GM12878 (cell line): ENCODE measurements around the gene RPRD1A. TPM values are rescaled to one million over a fixed set of nuclear protein-coding genes. Genes with fewer than 3 reads are reported as not detected.

Source experiments
- ATAC-seq: fragments of 200-7000 bp; cut with Tn5 transposase; 3 replicates; pipeline ENCODE4 v1.9.1; 2020; ENCODE audit warnings: mild to moderate bottlenecking, moderate library complexity
- BruUV-seq: library from RNA; stranded (reverse); fragments of 400-500 nt; replicated peaks from 2 replicates; lab custom pipeline; 2021; lab: Mats Ljungman, UMichigan
- CTCF ChIA-PET: fragments of 300-600 bp; sonication (Branson Sonifier 250); formaldehyde crosslinking; extraction: SDS; loops from one replicate; lab custom pipeline; 2021; ENCODE audit warnings: inconsistent platforms; lab: Yijun Ruan, JAX
- POLR2A ChIA-PET: fragments of 350-600 bp; formaldehyde crosslinking; extraction: SDS; loops from one replicate; lab custom pipeline; 2021; ENCODE audit warnings: inconsistent platforms; lab: Charles Lee
- RAD21 ChIA-PET: fragments of 300-600 bp; sonication (Branson Sonifier 250); formaldehyde crosslinking; loops from one replicate; lab custom pipeline; 2023; ENCODE audit warnings: antibody characterized with exemption; ENCODE audit not compliant: unreplicated experiment; lab: Charles Lee
- SMC1A ChIA-PET: fragments of 300-600 bp; sonication (Branson Sonifier 250); formaldehyde crosslinking; loops from one replicate; lab custom pipeline; 2023; ENCODE audit not compliant: unreplicated experiment, uncharacterized antibody; lab: Charles Lee
- DNase-seq: peaks from one replicate; pipeline ENCODE4 v3.0.0-alpha.2; 2011; ENCODE audit warnings: low read depth, low spot score
- FAIRE-seq: peaks from 3 replicates; lab custom pipeline; 2011; peaks lifted over from hg19 to GRCh38; lab: Jason Lieb, UNC
- H2AFZ ChIP-seq: 2 replicates; pipeline ENCODE4 v1.6.0; 2011; ENCODE audit warnings: low read depth, low read length, control low read depth; ENCODE audit not compliant: control insufficient read depth
- H3K27ac ChIP-seq: 2 replicates; pipeline ENCODE4 v1.5.1; 2011; ENCODE audit warnings: control low read depth; ENCODE audit not compliant: control insufficient read depth, insufficient read depth
- H3K27me3 ChIP-seq, 2 experiments: replicated peaks in 1 of 2; 2 replicates each; pipeline versions ENCODE4 v1.6.0 to v1.6.1; 2011; ENCODE audit warnings: low read length in 1 of 2; ENCODE audit not compliant: control insufficient read depth in 2 of 2, insufficient read depth in 2 of 2
- H3K36me3 ChIP-seq, 2 experiments: 2 replicates each; pipeline ENCODE4 v1.5.1; 2011; ENCODE audit warnings: low read length in 1 of 2; ENCODE audit not compliant: control insufficient read depth in 2 of 2, insufficient read depth in 2 of 2
- H3K4me1 ChIP-seq: 2 replicates; pipeline ENCODE4 v1.6.1; 2011; ENCODE audit warnings: mild to moderate bottlenecking, low read length, moderate library complexity, mixed read lengths; ENCODE audit not compliant: control insufficient read depth, insufficient read depth
- H3K4me2 ChIP-seq: 2 replicates; pipeline ENCODE4 v1.6.0; 2011; ENCODE audit warnings: control low read depth; ENCODE audit not compliant: control insufficient read depth, insufficient read depth
- H3K4me3 ChIP-seq: fragments of 200-600 bp; sonication (generic); 2 replicates; pipeline ENCODE4 v1.5.1; 2016
- H3K79me2 ChIP-seq: 2 replicates; pipeline ENCODE4 v1.6.0; 2011; ENCODE audit warnings: low read length; ENCODE audit not compliant: control insufficient read depth, insufficient read depth
- H3K9ac ChIP-seq: 2 replicates; pipeline ENCODE4 v1.8.0; 2011; ENCODE audit warnings: low read length, control low read depth, mixed read lengths; ENCODE audit not compliant: control insufficient read depth, insufficient read depth
- H3K9me3 ChIP-seq: replicated peaks from 3 replicates; pipeline ENCODE4 v1.5.1; 2011; ENCODE audit warnings: mild to moderate bottlenecking, low read length; ENCODE audit not compliant: control insufficient read depth, insufficient read depth
- H4K20me1 ChIP-seq: 2 replicates; pipeline ENCODE4 v1.6.0; 2011; ENCODE audit not compliant: control insufficient read depth, insufficient read depth
- BCL11A ChIP-seq: IDR thresholded peaks from 2 replicates; pipeline ENCODE4 v1.6.1; 2011; ENCODE audit warnings: low read depth, low read length
- CBFB ChIP-seq: IDR thresholded peaks from 2 replicates; pipeline ENCODE4 v1.6.1; 2016; ENCODE audit warnings: antibody characterized with exemption, low read depth
- CEBPB ChIP-seq, 2 experiments: fragments of 150-350 bp in 1 of 2; IDR thresholded peaks; 2 replicates each; pipeline ENCODE4 v1.6.1; 2012 to 2014; ENCODE audit warnings: low read depth in 2 of 2, low read length in 2 of 2, borderline replicate concordance in 1 of 2, inconsistent platforms in 1 of 2
- FOXM1 ChIP-seq: IDR thresholded peaks from 2 replicates; pipeline ENCODE4 v1.6.1; 2012; ENCODE audit warnings: low read depth, mild to moderate bottlenecking, inconsistent platforms, low read length, moderate library complexity
- GABPA ChIP-seq: IDR thresholded peaks from 2 replicates; pipeline ENCODE4 v1.6.1; 2014; ENCODE audit warnings: antibody characterized with exemption, low read depth, mild to moderate bottlenecking, inconsistent platforms
- HSF1 ChIP-seq: fragments of 150-350 bp; IDR thresholded peaks from 2 replicates; pipeline ENCODE4 v1.6.1; 2014; ENCODE audit warnings: mild to moderate bottlenecking, low read depth, low read length
- RAD51 ChIP-seq: fragments of 450-650 bp; IDR thresholded peaks from 2 replicates; pipeline ENCODE4 v1.6.1; 2016; ENCODE audit warnings: moderate library complexity, mild to moderate bottlenecking, inconsistent platforms
- RELA ChIP-seq: fragments of 450-650 bp; IDR thresholded peaks from 2 replicates; pipeline ENCODE4 v1.8.0; 2014; ENCODE audit warnings: borderline replicate concordance; ENCODE audit not compliant: partially characterized antibody
- REST ChIP-seq: IDR thresholded peaks from 2 replicates; pipeline ENCODE4 v1.6.1; 2012; ENCODE audit warnings: mild to moderate bottlenecking, low read depth, low read length
- SMAD1 ChIP-seq: fragments of 450-650 bp; IDR thresholded peaks from 2 replicates; pipeline ENCODE4 v1.6.1; 2018; ENCODE audit warnings: mild to moderate bottlenecking, low read depth; ENCODE audit not compliant: partially characterized antibody
- SUZ12 ChIP-seq: fragments of 200-600 bp; sonication (generic); IDR thresholded peaks from one replicate; pipeline ENCODE4 v1.6.1; 2018; ENCODE audit warnings: antibody characterized with exemption, mild to moderate bottlenecking; ENCODE audit not compliant: unreplicated experiment
- TARDBP ChIP-seq: IDR thresholded peaks from 2 replicates; pipeline ENCODE4 v1.6.1; 2016; ENCODE audit warnings: borderline replicate concordance
- TCF12 ChIP-seq: IDR thresholded peaks from 2 replicates; pipeline ENCODE4 v1.6.1; 2011; ENCODE audit warnings: low read depth, mild to moderate bottlenecking, low read length
- USF1 ChIP-seq: IDR thresholded peaks from 2 replicates; pipeline ENCODE4 v1.6.1; 2011; ENCODE audit warnings: borderline replicate concordance, low read depth, mild to moderate bottlenecking, moderate library complexity, mixed read lengths, low read length; ENCODE audit not compliant: insufficient read depth; ENCODE audit errors: extremely low read length
- ZNF24 ChIP-seq: fragments of 450-650 bp; IDR thresholded peaks from 2 replicates; pipeline ENCODE4 v1.6.1; 2017; ENCODE audit warnings: antibody characterized with exemption, mild to moderate bottlenecking
- WGBS: methylation state at CpG from one replicate; pipeline ENCODE4 v1.1.6; 2016; ENCODE audit warnings: low lambda C conversion rate; ENCODE audit not compliant: insufficient replicate concordance, insufficient coverage; ENCODE audit errors: missing lambda C conversion rate; 5-methylcytosine and 5-hydroxymethylcytosine counted together
- in situ Hi-C: fragments of 300-500 bp; cut with MboI; formaldehyde crosslinking; loops from 9 replicates; pipeline ENCODE4 v1.14.3; 2018; ENCODE audit warnings: mixed read lengths
- intact Hi-C: fragments of 100-400 bp; cut with micrococcal nuclease; formaldehyde crosslinking; loops from one replicate; pipeline ENCODE4 v1.14.2; 2022; ENCODE audit not compliant: unreplicated experiment
- polyA plus RNA-seq, 11 experiments: library from polyadenylated mRNA; depleted of rRNA in 4 of 11; unstranded in 6 of 11; stranded (reverse) in 5 of 11; fragments of >200 nt; fragmentation: Nextera tagmentation in 4 of 11; fragmentation: Illumina TruSeq in 1 of 11; extraction: Ambion mirVana in 4 of 11; extraction: Trizol in 1 of 11; gene quantifications; 1 replicate in 1 of 11; 2 replicates in 10 of 11; pipeline versions ENCODE4 v1.2.1 to v1.2.3, GENCODE V29; 2011 to 2016; ENCODE audit warnings: inconsistent platforms in 2 of 11, missing spikeins in 2 of 11, low read depth in 1 of 11
- total RNA-seq, 4 experiments: library from RNA; depleted of rRNA in 3 of 4; stranded (reverse); fragments of >200 nt in 3 of 4; fragmentation: Illumina TruSeq in 1 of 4; extraction: Trizol in 1 of 4; gene quantifications; 2 replicates each; pipeline versions ENCODE4 v1.2.1 to v1.2.3, GENCODE V29; 2013 to 2021
- TF ChIP-seq, protein P1 (sequence below): fragments of 450-650 bp; formaldehyde crosslinking; IDR thresholded peaks from 2 replicates; pipeline ENCODE4 v1.4.0; 2022; ENCODE audit warnings: mild to moderate bottlenecking, moderate library complexity

The RPRD1A gene
- total and polyA plus RNA-seq, 10 of the 15 experiments (the other 5 are each of a cell fraction or from before 2014, with no cell fraction given): 16.2 to 66.2 (median 36.2) TPM

DNA sequence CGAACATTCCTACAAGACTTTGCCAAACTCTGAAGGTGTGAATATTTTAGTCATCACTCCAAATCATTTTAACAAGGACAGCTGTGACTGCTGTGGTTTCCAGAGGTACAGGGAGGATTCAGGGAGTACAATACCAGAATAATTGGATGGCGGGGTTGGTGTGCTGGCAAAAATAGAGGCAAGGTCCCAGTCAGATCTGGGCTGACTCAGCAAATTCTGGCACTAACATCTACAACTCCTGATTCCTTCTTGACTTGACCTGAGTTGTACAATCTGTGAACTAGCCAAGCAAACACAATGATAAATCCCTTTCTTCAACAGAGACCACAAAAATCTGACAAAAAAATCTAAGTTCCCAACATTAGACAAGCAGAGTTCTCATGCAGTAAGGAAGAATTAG, 54.5 kb downstream of the RPRD1A start:
- 100% methylated on average over 2 of the region's 2 CpGs for WGBS
- no peak overlapping the region for H3K4me3 ChIP-seq
- ATAC-seq (no peak), DNase-seq (no peak), FAIRE-seq (no peak)
- TF ChIP-seq FOXM1 (no peak), SUZ12 (no peak), CBFB (no peak), BCL11A (no peak), ZNF24 (no peak), USF1 (no peak), HSF1 (no peak), TCF12 (no peak), GABPA (no peak), RAD51 (no peak), TARDBP (no peak), CEBPB (IDR thresholded peaks at IDR 0.05; ENCODE audit: borderline replicate concordance in 1 of 2, low read depth in 2 of 2, low read length in 2 of 2) (no peak), SMAD1 (no peak), REST (no peak), RELA (no peak)
- TF ChIP-seq, protein P1, sequence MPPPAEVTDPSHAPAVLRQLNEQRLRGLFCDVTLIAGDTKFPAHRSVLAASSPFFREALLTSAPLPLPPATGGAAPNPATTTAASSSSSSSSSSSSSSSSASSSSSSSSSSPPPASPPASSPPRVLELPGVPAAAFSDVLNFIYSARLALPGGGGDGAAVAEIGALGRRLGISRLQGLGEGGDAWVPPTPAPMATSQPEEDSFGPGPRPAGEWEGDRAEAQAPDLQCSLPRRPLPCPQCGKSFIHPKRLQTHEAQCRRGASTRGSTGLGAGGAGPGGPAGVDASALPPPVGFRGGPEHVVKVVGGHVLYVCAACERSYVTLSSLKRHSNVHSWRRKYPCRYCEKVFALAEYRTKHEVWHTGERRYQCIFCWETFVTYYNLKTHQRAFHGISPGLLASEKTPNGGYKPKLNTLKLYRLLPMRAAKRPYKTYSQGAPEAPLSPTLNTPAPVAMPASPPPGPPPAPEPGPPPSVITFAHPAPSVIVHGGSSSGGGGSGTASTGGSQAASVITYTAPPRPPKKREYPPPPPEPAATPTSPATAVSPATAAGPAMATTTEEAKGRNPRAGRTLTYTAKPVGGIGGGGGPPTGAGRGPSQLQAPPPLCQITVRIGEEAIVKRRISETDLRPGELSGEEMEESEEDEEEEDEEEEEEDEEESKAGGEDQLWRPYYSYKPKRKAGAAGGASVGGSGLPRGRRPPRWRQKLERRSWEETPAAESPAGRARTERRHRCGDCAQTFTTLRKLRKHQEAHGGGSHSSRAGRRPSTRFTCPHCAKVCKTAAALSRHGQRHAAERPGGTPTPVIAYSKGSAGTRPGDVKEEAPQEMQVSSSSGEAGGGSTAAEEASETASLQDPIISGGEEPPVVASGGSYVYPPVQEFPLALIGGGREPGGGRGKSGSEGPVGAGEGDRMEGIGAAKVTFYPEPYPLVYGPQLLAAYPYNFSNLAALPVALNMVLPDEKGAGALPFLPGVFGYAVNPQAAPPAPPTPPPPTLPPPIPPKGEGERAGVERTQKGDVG: no peak
- RAD21 ChIA-PET: no interaction called here
- H3K9me3 ChIP-seq: no peaks in the 10 kb centered on the region
- H3K9ac ChIP-seq: no peak overlapping the region
- no peak overlapping the region for H3K4me2 ChIP-seq
- H3K27ac ChIP-seq: no peak overlapping the region
- no peaks in the 10 kb centered on the region for H4K20me1 ChIP-seq
- POLR2A ChIA-PET: no interaction called here
- H2AFZ ChIP-seq: no peak overlapping the region
- CTCF ChIA-PET: no interaction called here
- in situ Hi-C loops (no loop called here), intact Hi-C loops (no loop called here)
- no peaks in the 10 kb centered on the region for H3K27me3 ChIP-seq
- BruUV-seq: no TSS peak
- no peaks in the 10 kb centered on the region for H3K36me3 ChIP-seq
- peaks cover 14% of the 10 kb centered on the region for H3K4me1 ChIP-seq
- no peaks in the 10 kb centered on the region for H3K79me2 ChIP-seq
- SMC1A ChIA-PET: no interaction called here
